Measurements from ENCODE around the gene CIBAR2. TPM values are rescaled to one million over a fixed set of nuclear protein-coding genes. Genes with fewer than 3 reads are reported as not detected.
A peak's percentile ranks its signal among the peaks of the same experiment; 100 is the strongest.

Gene CIBAR2
- total RNA-seq, 1 donor from 2014 or later, result not detected

DNA sequence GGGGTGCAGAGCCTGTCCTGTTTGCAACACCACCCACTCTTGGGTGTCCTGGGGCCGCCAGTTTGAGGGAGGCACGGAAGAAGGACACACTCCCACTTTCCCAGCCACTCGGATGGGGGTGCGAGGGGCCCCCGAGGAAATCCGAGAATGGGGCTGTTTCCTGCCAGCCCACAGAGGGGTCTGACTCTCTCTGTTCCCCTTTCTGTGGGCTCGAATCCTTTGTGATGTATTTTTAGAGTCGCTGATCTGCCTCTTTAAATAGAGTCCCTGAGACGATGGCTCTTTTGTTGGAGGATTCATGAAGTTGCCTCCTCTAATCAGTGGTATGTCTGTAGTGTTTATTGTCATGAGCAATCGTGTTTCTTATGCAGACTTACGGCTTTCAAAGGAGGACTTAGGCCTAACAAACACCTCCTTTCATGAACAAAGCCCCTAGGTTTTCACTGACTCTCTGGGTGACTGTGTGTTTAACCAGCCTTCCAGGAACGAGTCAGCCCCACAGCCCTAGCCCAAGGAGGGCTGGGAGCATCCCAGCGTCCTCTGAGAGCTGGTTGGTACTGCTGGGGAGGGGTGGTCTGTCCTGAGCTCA, 29.1 kb downstream of the CIBAR2 start:
- Mint-ChIP-seq H3K27ac (ENCODE audit: unreplicated experiment) (no peak overlapping the region), H3K27me3 (ENCODE audit: low read depth) (peaks cover 4% of the 10 kb centered on the region), H3K4me1 (peaks cover 54% of the 10 kb centered on the region), H3K9me3 (no peaks in the 10 kb centered on the region), H3K36me3 (ENCODE audit: low read depth) (peaks cover 12% of the 10 kb centered on the region), H3K4me3 (peak overlapping the region; percentile 2)
- TF ChIP-seq, protein P1, sequence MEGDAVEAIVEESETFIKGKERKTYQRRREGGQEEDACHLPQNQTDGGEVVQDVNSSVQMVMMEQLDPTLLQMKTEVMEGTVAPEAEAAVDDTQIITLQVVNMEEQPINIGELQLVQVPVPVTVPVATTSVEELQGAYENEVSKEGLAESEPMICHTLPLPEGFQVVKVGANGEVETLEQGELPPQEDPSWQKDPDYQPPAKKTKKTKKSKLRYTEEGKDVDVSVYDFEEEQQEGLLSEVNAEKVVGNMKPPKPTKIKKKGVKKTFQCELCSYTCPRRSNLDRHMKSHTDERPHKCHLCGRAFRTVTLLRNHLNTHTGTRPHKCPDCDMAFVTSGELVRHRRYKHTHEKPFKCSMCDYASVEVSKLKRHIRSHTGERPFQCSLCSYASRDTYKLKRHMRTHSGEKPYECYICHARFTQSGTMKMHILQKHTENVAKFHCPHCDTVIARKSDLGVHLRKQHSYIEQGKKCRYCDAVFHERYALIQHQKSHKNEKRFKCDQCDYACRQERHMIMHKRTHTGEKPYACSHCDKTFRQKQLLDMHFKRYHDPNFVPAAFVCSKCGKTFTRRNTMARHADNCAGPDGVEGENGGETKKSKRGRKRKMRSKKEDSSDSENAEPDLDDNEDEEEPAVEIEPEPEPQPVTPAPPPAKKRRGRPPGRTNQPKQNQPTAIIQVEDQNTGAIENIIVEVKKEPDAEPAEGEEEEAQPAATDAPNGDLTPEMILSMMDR (conservative IDR thresholded peaks at IDR 0.05), result no peak
- no peak for DNase-seq (ENCODE audit: low read depth, low spot score)

- peak overlapping the region; percentile 31 for H3K27ac Mint-ChIP-seq (ENCODE audit: unreplicated experiment)
- TF ChIP-seq, protein P1 (conservative IDR thresholded peaks at IDR 0.05), result no peak
- no peaks in the 10 kb centered on the region for H3K9me3 Mint-ChIP-seq
- DNase-seq (ENCODE audit: low read depth, low spot score), result no peak
- peak overlapping the region; percentile 50 for H3K4me3 Mint-ChIP-seq
- peaks cover 54% of the 10 kb centered on the region for H3K4me1 Mint-ChIP-seq
- H3K36me3 Mint-ChIP-seq (ENCODE audit: low read depth), result peaks cover 12% of the 10 kb centered on the region
- H3K27me3 Mint-ChIP-seq (ENCODE audit: low read depth), result peaks cover 4% of the 10 kb centered on the region
These were observed 29.9 kb downstream of the CIBAR2 start for GRCh38 chr16:85082173-85083050.

DNA sequence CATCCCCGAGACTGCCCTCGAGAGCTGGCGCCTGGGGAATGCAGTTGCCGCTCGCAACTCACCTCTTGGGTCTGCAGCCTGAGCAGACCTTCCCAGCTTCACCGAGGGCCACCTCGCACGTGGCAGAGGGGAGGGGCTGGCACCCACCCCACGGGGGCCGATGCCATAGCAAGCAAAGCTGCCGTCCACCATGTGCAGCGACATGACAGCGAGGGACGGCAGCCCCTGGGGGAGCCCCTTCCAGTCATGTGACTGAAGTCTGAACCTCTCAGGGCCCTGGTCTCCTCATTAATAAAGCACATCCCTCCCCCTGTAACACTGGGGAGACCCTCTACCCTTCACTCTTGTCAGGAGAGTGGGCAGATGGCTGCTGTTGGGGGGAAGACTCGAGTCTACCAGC, 30.5 kb downstream of the CIBAR2 start:
- H3K9me3 Mint-ChIP-seq, result no peaks in the 10 kb centered on the region
- H3K4me1 Mint-ChIP-seq, result peaks cover 52% of the 10 kb centered on the region
- TF ChIP-seq, protein P1 (conservative IDR thresholded peaks at IDR 0.05), result no peak
- H3K27me3 Mint-ChIP-seq (ENCODE audit: low read depth), result peaks cover 4% of the 10 kb centered on the region
- no peak for DNase-seq (ENCODE audit: low read depth, low spot score)
- H3K27ac Mint-ChIP-seq (ENCODE audit: unreplicated experiment), result no peak overlapping the region
- no peak overlapping the region for H3K4me3 Mint-ChIP-seq
- H3K36me3 Mint-ChIP-seq (ENCODE audit: low read depth), result peaks cover 12% of the 10 kb centered on the region

- DNase-seq (ENCODE audit: low read depth, low spot score), result no peak
- TF ChIP-seq, protein P1 (conservative IDR thresholded peaks at IDR 0.05), result no peak
- H3K4me1 Mint-ChIP-seq, result peaks cover 49% of the 10 kb centered on the region
- H3K4me3 Mint-ChIP-seq, result peak overlapping the region; percentile 28
- no peaks in the 10 kb centered on the region for H3K9me3 Mint-ChIP-seq
- H3K27ac Mint-ChIP-seq (ENCODE audit: unreplicated experiment), result peak overlapping the region; percentile 60
- H3K27me3 Mint-ChIP-seq (ENCODE audit: low read depth), result peaks cover 4% of the 10 kb centered on the region
- peaks cover 12% of the 10 kb centered on the region for H3K36me3 Mint-ChIP-seq (ENCODE audit: low read depth)
These were observed 31.2 kb downstream of the CIBAR2 start for GRCh38 chr16:85081038-85081437.

- Mint-ChIP-seq H3K27me3 (ENCODE audit: low read depth) (peaks cover 4% of the 10 kb centered on the region), H3K27ac (ENCODE audit: unreplicated experiment) (no peak overlapping the region), H3K36me3 (ENCODE audit: low read depth) (peaks cover 14% of the 10 kb centered on the region), H3K4me1 (peaks cover 43% of the 10 kb centered on the region), H3K9me3 (no peaks in the 10 kb centered on the region), H3K4me3 (peak overlapping the region; percentile 13)
- no peak for DNase-seq (ENCODE audit: low read depth, low spot score)
- TF ChIP-seq, protein P1 (conservative IDR thresholded peaks at IDR 0.05), result no peak
These were observed 32.3 kb downstream of the CIBAR2 start for GRCh38 chr16:85079785-85080570.
